ENCODE data around the gene MTCH2.

The MTCH2 gene

DNA sequence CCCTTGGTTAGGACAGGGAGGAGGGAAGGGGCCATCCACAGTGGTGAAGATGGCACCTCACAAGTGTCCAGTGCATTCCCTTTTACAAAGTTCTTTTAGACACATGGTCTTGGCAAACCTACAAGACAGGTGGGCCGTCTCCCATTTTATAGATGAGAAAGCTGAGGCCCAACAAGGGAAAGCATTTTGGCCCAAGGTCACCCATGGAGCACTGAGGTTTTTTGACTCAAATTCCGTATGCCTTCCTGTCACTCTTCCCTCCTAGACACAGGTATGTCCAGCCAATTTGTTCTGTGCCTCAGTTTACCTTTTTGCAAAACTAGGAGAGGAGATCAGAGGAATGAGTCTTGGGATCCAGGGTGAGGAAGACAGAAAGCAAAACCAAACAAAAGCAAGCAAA is 49.4 kb downstream of the MTCH2 start:
- no peaks in the 10 kb centered on the region for H3K36me3 ChIP-seq (ENCODE audit: insufficient read depth, low read length)
- H3K4me2 ChIP-seq (ENCODE audit: low read length), result no peak overlapping the region
- H4K20me1 ChIP-seq (ENCODE audit: insufficient read depth, low read length), result no peaks in the 10 kb centered on the region
- H3K9me3 ChIP-seq (ENCODE audit: low read length), result no peaks in the 10 kb centered on the region
- no peak overlapping the region for H3K9ac ChIP-seq (ENCODE audit: low read length)
- no peak overlapping the region for H3K27ac ChIP-seq (ENCODE audit: low read depth, low read length, poor library complexity, severe bottlenecking)
- no peak for TF ChIP-seq EZH2 (IDR thresholded peaks at IDR 0.05; ENCODE audit: borderline replicate concordance, low read length)
- TF ChIP-seq, protein P1, sequence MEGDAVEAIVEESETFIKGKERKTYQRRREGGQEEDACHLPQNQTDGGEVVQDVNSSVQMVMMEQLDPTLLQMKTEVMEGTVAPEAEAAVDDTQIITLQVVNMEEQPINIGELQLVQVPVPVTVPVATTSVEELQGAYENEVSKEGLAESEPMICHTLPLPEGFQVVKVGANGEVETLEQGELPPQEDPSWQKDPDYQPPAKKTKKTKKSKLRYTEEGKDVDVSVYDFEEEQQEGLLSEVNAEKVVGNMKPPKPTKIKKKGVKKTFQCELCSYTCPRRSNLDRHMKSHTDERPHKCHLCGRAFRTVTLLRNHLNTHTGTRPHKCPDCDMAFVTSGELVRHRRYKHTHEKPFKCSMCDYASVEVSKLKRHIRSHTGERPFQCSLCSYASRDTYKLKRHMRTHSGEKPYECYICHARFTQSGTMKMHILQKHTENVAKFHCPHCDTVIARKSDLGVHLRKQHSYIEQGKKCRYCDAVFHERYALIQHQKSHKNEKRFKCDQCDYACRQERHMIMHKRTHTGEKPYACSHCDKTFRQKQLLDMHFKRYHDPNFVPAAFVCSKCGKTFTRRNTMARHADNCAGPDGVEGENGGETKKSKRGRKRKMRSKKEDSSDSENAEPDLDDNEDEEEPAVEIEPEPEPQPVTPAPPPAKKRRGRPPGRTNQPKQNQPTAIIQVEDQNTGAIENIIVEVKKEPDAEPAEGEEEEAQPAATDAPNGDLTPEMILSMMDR (IDR thresholded peaks at IDR 0.05; ENCODE audit: low read length), result no peak
- no peak overlapping the region for H2AFZ ChIP-seq (ENCODE audit: low read length)
- H3K9me2 ChIP-seq (ENCODE audit: low read depth, low read length), result no peaks in the 10 kb centered on the region
- peaks cover 4% of the 10 kb centered on the region; the same call in 1 of the 2 replicates for H3K27me3 ChIP-seq (ENCODE audit: insufficient read depth, low read length)
- H3K79me2 ChIP-seq (ENCODE audit: insufficient read depth, low read length), result no peaks in the 10 kb centered on the region
- H3F3A ChIP-seq (ENCODE audit: insufficient read depth, low read length), result no peaks in the 10 kb centered on the region
- no peak overlapping the region for H3K4me3 ChIP-seq (ENCODE audit: low read depth, low read length, poor library complexity, severe bottlenecking)
- H3K4me1 ChIP-seq (ENCODE audit: insufficient read depth, low read length, severe bottlenecking), result no peaks in the 10 kb centered on the region

DNA sequence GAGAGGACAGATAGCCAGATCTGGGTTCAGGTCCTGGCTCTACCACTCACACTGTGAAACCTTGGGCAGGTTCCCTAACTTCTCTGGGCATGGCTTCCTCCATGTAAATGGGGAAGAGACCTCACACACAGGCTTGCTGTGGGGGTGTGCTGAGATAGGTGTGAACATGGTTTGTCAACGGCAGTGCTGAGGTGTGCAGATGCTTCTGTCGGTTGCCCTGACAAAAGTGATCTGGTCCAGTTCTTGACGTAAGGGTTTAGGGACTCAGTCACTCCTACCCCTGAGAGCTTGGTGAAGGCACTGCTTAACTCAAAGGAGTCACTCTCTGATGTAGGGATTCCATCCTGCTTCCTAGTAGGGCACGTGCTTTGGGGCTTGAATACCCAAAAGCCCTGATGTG is 50.1 kb downstream of the MTCH2 start:
- H3K9ac ChIP-seq (ENCODE audit: low read length), result no peak overlapping the region
- no peak for TF ChIP-seq EZH2 (IDR thresholded peaks at IDR 0.05; ENCODE audit: borderline replicate concordance, low read length)
- TF ChIP-seq, protein P1 (IDR thresholded peaks at IDR 0.05; ENCODE audit: low read length), result no peak
- no peaks in the 10 kb centered on the region for H3K4me1 ChIP-seq (ENCODE audit: insufficient read depth, low read length, severe bottlenecking)
- no peaks in the 10 kb centered on the region for H3K9me3 ChIP-seq (ENCODE audit: low read length)
- no peaks in the 10 kb centered on the region for H3K79me2 ChIP-seq (ENCODE audit: insufficient read depth, low read length)
- no peaks in the 10 kb centered on the region for H4K20me1 ChIP-seq (ENCODE audit: insufficient read depth, low read length)
- no peaks in the 10 kb centered on the region for H3K9me2 ChIP-seq (ENCODE audit: low read depth, low read length)
- H3K27ac ChIP-seq (ENCODE audit: low read depth, low read length, poor library complexity, severe bottlenecking), result no peak overlapping the region
- H2AFZ ChIP-seq (ENCODE audit: low read length), result no peak overlapping the region
- H3K36me3 ChIP-seq (ENCODE audit: insufficient read depth, low read length), result no peaks in the 10 kb centered on the region
- no peak overlapping the region for H3K4me3 ChIP-seq (ENCODE audit: low read depth, low read length, poor library complexity, severe bottlenecking)
- H3K4me2 ChIP-seq (ENCODE audit: low read length), result no peak overlapping the region
- no peaks in the 10 kb centered on the region for H3F3A ChIP-seq (ENCODE audit: insufficient read depth, low read length)
- peaks cover 4% of the 10 kb centered on the region; the same call in 1 of the 2 replicates for H3K27me3 ChIP-seq (ENCODE audit: insufficient read depth, low read length)

DNA sequence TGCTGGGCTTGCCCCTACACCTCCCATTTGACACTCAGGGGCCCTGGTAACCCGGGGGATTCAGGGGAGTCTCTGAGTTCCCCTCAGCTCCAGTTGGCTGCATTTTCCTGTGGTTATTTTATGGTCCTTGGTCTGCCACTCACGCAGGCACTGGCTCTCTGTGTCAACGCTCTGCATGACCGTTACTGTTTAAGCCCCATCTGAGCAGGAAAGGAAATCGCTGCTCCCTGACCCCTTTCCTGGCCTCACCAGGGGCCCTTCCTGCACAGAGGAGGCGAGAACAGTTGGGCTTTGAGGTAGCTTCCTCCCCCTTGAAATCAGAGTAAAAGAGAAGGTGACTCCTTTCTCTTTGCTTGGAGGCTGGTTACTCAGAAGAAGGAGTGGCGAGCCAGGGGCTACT is 50.6 kb downstream of the MTCH2 start:
- no peaks in the 10 kb centered on the region for H4K20me1 ChIP-seq (ENCODE audit: insufficient read depth, low read length)
- no peak overlapping the region for H3K27ac ChIP-seq (ENCODE audit: low read depth, low read length, poor library complexity, severe bottlenecking)
- no peaks in the 10 kb centered on the region for H3K9me3 ChIP-seq (ENCODE audit: low read length)
- TF ChIP-seq, protein P1 (IDR thresholded peaks at IDR 0.05; ENCODE audit: low read length), result no peak
- no peak for TF ChIP-seq EZH2 (IDR thresholded peaks at IDR 0.05; ENCODE audit: borderline replicate concordance, low read length)
- H3K27me3 ChIP-seq (ENCODE audit: insufficient read depth, low read length), result peaks cover 4% of the 10 kb centered on the region; the same call in 1 of the 2 replicates
- H2AFZ ChIP-seq (ENCODE audit: low read length), result no peak overlapping the region
- no peaks in the 10 kb centered on the region for H3K79me2 ChIP-seq (ENCODE audit: insufficient read depth, low read length)
- no peak overlapping the region for H3K4me3 ChIP-seq (ENCODE audit: low read depth, low read length, poor library complexity, severe bottlenecking)
- no peaks in the 10 kb centered on the region for H3F3A ChIP-seq (ENCODE audit: insufficient read depth, low read length)
- no peaks in the 10 kb centered on the region for H3K36me3 ChIP-seq (ENCODE audit: insufficient read depth, low read length)
- H3K9me2 ChIP-seq (ENCODE audit: low read depth, low read length), result no peaks in the 10 kb centered on the region
- H3K9ac ChIP-seq (ENCODE audit: low read length), result no peak overlapping the region
- no peaks in the 10 kb centered on the region for H3K4me1 ChIP-seq (ENCODE audit: insufficient read depth, low read length, severe bottlenecking)
- no peak overlapping the region for H3K4me2 ChIP-seq (ENCODE audit: low read length)
